Transverse colon (tissue), 4 donors: Measurements from ENCODE around the gene PRR5.

Source experiments
- EP300 ChIP-seq: sonication (generic); formaldehyde crosslinking; IDR thresholded peaks from one replicate; pipeline ENCODE4 v1.6.1; 2017; ENCODE audit warnings: antibody characterized with exemption, low read depth
- POLR2A ChIP-seq: fragments of 450-650 bp; IDR thresholded peaks from one replicate; pipeline ENCODE4 v1.6.1; 2016; ENCODE audit warnings: antibody characterized with exemption, mild to moderate bottlenecking, moderate library complexity
- POLR2AphosphoS5 ChIP-seq, 3 donors: sonication (generic); formaldehyde crosslinking; IDR thresholded peaks; one replicate each; pipeline ENCODE4 v1.6.1; 2016; ENCODE audit warnings: antibody characterized with exemption in 3 of 3
- TF ChIP-seq, protein P1 (sequence below), 5 experiments: fragments of 200-600 bp in 3 of 5; fragments of 450-650 bp in 2 of 5; sonication (generic) in 3 of 5; IDR thresholded peaks; 1 replicate in 2 of 5; 2 replicates in 3 of 5; pipeline ENCODE4 v1.5.1; 2016 to 2017; ENCODE audit warnings: antibody characterized with exemption in 5 of 5, inconsistent platforms in 3 of 5, mild to moderate bottlenecking in 2 of 5, moderate library complexity in 1 of 5

DNA sequence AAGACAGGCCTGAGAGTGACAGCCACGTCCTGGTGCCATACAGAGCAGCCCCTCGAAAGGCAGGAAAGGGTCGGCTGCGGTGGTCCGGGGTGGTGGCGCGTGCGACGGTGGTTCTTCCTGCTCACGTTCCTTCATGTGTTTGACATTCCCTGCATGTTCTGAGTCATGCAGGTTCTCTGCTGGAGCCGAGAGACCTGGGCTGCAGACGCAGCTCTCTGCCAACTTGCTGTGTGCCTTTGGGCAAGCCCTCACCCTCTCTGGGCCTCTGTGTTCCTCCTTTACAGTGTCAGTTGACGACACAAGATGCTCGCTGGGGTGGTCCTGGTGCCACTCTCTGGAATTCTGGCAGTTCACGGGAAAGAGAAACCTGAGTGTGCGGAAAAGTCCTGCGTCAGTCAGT is 62.4 kb downstream of the PRR5 start:
- TF ChIP-seq POLR2AphosphoS5 (IDR thresholded peaks at IDR 0.05), result no peak
- TF ChIP-seq, protein P1, sequence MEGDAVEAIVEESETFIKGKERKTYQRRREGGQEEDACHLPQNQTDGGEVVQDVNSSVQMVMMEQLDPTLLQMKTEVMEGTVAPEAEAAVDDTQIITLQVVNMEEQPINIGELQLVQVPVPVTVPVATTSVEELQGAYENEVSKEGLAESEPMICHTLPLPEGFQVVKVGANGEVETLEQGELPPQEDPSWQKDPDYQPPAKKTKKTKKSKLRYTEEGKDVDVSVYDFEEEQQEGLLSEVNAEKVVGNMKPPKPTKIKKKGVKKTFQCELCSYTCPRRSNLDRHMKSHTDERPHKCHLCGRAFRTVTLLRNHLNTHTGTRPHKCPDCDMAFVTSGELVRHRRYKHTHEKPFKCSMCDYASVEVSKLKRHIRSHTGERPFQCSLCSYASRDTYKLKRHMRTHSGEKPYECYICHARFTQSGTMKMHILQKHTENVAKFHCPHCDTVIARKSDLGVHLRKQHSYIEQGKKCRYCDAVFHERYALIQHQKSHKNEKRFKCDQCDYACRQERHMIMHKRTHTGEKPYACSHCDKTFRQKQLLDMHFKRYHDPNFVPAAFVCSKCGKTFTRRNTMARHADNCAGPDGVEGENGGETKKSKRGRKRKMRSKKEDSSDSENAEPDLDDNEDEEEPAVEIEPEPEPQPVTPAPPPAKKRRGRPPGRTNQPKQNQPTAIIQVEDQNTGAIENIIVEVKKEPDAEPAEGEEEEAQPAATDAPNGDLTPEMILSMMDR (IDR thresholded peaks at IDR 0.05), result no peak
- TF ChIP-seq POLR2A, result no peak
- TF ChIP-seq EP300, result no peak
